ENCODE measurements around the gene C1orf159. TPM values are rescaled to one million over a fixed set of nuclear protein-coding genes. Genes with fewer than 3 reads are reported as not detected.

C1orf159 gene
- polyA plus RNA-seq, 1 donor from 2014 or later: 31.5 TPM

DNA sequence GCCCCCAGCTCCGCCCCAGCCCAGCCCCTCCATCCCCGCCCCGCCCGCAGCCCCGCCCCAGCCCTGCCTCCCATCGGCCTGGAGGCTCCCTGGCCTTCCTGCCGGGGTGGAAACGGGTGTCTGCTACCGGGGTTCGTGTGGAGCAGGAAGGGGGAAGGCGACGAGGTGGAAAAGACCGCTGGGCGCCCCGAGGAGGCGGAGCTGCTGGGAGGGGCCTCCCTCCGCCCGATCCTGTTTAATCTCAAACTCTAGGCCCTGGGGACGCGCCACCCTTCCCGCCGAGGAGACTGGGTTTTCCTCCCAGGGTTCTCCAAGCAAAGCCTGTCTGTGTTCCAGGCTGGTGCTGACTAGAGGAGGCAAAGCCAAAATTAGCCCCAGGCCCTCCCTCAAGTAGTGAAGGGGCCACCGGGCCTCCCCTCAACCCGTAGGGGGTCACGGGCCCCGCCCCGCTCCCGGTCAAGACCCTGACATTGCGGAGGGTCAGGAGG lies 41.6 kb upstream of the C1orf159 start:
- TF ChIP-seq EZH2 (IDR thresholded peaks at IDR 0.05; ENCODE audit: borderline replicate concordance, insufficient read depth, low read length, poor library complexity, severe bottlenecking) (no peak), SMC3 (conservative IDR thresholded peaks at IDR 0.05; ENCODE audit: poor library complexity) (no peak), POLR2AphosphoS5 (IDR thresholded peaks at IDR 0.05) (no peak), MXI1 (conservative IDR thresholded peaks at IDR 0.05; ENCODE audit: poor library complexity, severe bottlenecking) (no peak), TAF1 (IDR thresholded peaks at IDR 0.05; ENCODE audit: low read depth) (no peak), RAD21 (conservative IDR thresholded peaks at IDR 0.05) (no peak), EP300 (conservative IDR thresholded peaks at IDR 0.05; ENCODE audit: poor library complexity, severe bottlenecking) (no peak)
- TF ChIP-seq, protein P1, sequence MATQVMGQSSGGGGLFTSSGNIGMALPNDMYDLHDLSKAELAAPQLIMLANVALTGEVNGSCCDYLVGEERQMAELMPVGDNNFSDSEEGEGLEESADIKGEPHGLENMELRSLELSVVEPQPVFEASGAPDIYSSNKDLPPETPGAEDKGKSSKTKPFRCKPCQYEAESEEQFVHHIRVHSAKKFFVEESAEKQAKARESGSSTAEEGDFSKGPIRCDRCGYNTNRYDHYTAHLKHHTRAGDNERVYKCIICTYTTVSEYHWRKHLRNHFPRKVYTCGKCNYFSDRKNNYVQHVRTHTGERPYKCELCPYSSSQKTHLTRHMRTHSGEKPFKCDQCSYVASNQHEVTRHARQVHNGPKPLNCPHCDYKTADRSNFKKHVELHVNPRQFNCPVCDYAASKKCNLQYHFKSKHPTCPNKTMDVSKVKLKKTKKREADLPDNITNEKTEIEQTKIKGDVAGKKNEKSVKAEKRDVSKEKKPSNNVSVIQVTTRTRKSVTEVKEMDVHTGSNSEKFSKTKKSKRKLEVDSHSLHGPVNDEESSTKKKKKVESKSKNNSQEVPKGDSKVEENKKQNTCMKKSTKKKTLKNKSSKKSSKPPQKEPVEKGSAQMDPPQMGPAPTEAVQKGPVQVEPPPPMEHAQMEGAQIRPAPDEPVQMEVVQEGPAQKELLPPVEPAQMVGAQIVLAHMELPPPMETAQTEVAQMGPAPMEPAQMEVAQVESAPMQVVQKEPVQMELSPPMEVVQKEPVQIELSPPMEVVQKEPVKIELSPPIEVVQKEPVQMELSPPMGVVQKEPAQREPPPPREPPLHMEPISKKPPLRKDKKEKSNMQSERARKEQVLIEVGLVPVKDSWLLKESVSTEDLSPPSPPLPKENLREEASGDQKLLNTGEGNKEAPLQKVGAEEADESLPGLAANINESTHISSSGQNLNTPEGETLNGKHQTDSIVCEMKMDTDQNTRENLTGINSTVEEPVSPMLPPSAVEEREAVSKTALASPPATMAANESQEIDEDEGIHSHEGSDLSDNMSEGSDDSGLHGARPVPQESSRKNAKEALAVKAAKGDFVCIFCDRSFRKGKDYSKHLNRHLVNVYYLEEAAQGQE (IDR thresholded peaks at IDR 0.05; ENCODE audit: borderline replicate concordance): no peak
- TF ChIP-seq, protein P2, sequence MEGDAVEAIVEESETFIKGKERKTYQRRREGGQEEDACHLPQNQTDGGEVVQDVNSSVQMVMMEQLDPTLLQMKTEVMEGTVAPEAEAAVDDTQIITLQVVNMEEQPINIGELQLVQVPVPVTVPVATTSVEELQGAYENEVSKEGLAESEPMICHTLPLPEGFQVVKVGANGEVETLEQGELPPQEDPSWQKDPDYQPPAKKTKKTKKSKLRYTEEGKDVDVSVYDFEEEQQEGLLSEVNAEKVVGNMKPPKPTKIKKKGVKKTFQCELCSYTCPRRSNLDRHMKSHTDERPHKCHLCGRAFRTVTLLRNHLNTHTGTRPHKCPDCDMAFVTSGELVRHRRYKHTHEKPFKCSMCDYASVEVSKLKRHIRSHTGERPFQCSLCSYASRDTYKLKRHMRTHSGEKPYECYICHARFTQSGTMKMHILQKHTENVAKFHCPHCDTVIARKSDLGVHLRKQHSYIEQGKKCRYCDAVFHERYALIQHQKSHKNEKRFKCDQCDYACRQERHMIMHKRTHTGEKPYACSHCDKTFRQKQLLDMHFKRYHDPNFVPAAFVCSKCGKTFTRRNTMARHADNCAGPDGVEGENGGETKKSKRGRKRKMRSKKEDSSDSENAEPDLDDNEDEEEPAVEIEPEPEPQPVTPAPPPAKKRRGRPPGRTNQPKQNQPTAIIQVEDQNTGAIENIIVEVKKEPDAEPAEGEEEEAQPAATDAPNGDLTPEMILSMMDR (IDR thresholded peaks at IDR 0.05; ENCODE audit: poor library complexity, severe bottlenecking): no peak
- Histone ChIP-seq H3K4me2 (ENCODE audit: low read length) (no peak overlapping the region), H3K27me3 (ENCODE audit: insufficient read depth, low read depth, low read length) (no peaks in the 10 kb centered on the region), H3K27ac (ENCODE audit: low read length) (no peak overlapping the region), H3K4me3 (ENCODE audit: low read length) (no peak overlapping the region), H3F3A (ENCODE audit: insufficient read depth, low read length, poor library complexity, severe bottlenecking) (no peaks in the 10 kb centered on the region), H4K20me1 (ENCODE audit: insufficient read depth) (no peaks in the 10 kb centered on the region), H2AFZ (ENCODE audit: low read depth, low read length) (no peak overlapping the region), H3K36me3 (ENCODE audit: insufficient read depth, low read length) (no peaks in the 10 kb centered on the region), H3K9me3 (ENCODE audit: low read length) (no peaks in the 10 kb centered on the region), H3K9ac (ENCODE audit: low read length) (no peak overlapping the region), H3K79me2 (replicated peaks; ENCODE audit: insufficient read depth, low read length) (no peaks in the 10 kb centered on the region), H3K9me2 (ENCODE audit: insufficient read depth, low read length) (no peaks in the 10 kb centered on the region)

DNA sequence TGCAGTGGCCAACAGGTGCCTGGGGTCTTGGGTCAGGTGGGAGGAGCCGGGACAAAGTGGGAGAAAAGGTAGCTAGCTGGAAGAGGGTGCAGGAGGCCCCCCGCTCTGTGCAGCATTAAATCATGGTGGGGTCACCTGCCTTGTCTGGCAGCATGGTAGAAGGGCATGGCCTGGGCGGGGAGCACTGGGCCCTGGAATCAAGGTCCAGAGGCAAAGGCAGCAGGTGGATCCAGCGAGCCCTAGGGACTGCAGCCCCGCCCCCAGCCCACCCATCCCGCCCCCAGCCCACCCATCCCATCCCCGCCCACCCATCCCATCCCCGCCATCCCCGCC lies 41.1 kb upstream of the C1orf159 start:
- Histone ChIP-seq H3K36me3 (ENCODE audit: insufficient read depth, low read length) (no peaks in the 10 kb centered on the region), H3K27ac (ENCODE audit: low read length) (no peak overlapping the region), H3F3A (ENCODE audit: insufficient read depth, low read length, poor library complexity, severe bottlenecking) (no peaks in the 10 kb centered on the region), H3K9me3 (ENCODE audit: low read length) (no peaks in the 10 kb centered on the region), H3K9me2 (ENCODE audit: insufficient read depth, low read length) (no peaks in the 10 kb centered on the region), H3K79me2 (replicated peaks; ENCODE audit: insufficient read depth, low read length) (no peaks in the 10 kb centered on the region), H3K4me3 (ENCODE audit: low read length) (no peak overlapping the region), H2AFZ (ENCODE audit: low read depth, low read length) (no peak overlapping the region), H3K27me3 (ENCODE audit: insufficient read depth, low read depth, low read length) (no peaks in the 10 kb centered on the region), H4K20me1 (ENCODE audit: insufficient read depth) (no peaks in the 10 kb centered on the region), H3K9ac (ENCODE audit: low read length) (no peak overlapping the region), H3K4me2 (ENCODE audit: low read length) (no peak overlapping the region)
- TF ChIP-seq SMC3 (conservative IDR thresholded peaks at IDR 0.05; ENCODE audit: poor library complexity) (no peak), EP300 (conservative IDR thresholded peaks at IDR 0.05; ENCODE audit: poor library complexity, severe bottlenecking) (no peak), RAD21 (conservative IDR thresholded peaks at IDR 0.05) (no peak), EZH2 (IDR thresholded peaks at IDR 0.05; ENCODE audit: borderline replicate concordance, insufficient read depth, low read length, poor library complexity, severe bottlenecking) (no peak), POLR2AphosphoS5 (IDR thresholded peaks at IDR 0.05) (no peak), MXI1 (conservative IDR thresholded peaks at IDR 0.05; ENCODE audit: poor library complexity, severe bottlenecking) (no peak), TAF1 (IDR thresholded peaks at IDR 0.05; ENCODE audit: low read depth) (no peak)
- TF ChIP-seq, protein P1 (IDR thresholded peaks at IDR 0.05; ENCODE audit: borderline replicate concordance): no peak
- TF ChIP-seq, protein P2 (IDR thresholded peaks at IDR 0.05; ENCODE audit: poor library complexity, severe bottlenecking): no peak

Data from neural cell (in vitro differentiated cells).